Pulmonary artery endothelial cell (primary cell): ENCODE measurements around the gene ZWILCH. TPM values are rescaled to one million over a fixed set of nuclear protein-coding genes. Genes with fewer than 3 reads are reported as not detected.
"Not testable (repeated sequence)": the region's sequence is repeated elsewhere in the genome, so short reads cannot be mapped to it uniquely, and the experiment has no call there.

Experiments used
- DNase-seq: peaks from one replicate; pipeline ENCODE4 v3.0.0-alpha.2; 2011; ENCODE audit warnings: low read depth, low spot score
- total RNA-seq: library from RNA; depleted of rRNA; stranded (reverse); fragments of >200 nt; gene quantifications from 2 replicates; pipeline ENCODE4 v1.2.3, GENCODE V29; 2014

ZWILCH gene
- total RNA-seq, 1 donor from 2014 or later: 28.8 TPM

DNA sequence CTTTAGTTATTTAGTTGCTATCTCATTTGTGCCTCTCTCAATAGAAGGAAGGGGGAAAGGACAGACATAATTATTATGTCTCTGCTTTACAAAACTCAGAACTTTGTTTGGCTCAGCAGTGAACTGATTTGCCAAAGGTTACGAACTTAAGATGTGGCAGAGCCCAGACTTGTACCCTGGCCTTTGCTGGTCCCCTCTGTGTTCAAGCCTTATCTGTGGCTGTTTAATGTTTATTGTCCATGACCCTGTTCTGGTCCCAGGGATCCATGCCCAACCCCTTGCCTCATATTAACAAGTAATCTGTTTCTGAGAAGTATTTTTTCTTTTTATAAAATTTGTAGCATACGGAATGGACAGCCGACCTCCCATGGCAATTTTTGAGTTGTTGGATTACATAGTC is 18.2 kb upstream of the ZWILCH start:
- DNase-seq: no peak

DNA sequence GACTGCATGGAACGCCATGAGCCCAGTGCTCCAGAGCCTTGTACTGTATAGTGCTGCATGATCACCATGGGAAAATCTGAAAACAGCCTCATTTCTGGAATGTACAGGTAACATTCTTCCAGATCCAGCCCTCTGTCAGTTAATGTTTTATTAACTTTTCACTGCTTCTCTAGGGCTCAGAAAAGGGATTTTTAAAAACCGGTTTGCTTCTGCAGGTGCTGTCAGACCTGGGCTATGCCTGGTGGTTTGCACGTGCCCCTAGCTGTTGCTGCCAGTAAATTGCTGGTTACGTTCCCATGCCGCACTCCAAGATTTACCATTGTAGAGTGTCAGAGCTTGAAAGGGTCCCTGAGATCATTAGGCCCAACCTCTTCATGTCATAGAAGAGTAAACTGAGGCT is 16.6 kb upstream of the ZWILCH start:
- DNase-seq: no peak

DNA sequence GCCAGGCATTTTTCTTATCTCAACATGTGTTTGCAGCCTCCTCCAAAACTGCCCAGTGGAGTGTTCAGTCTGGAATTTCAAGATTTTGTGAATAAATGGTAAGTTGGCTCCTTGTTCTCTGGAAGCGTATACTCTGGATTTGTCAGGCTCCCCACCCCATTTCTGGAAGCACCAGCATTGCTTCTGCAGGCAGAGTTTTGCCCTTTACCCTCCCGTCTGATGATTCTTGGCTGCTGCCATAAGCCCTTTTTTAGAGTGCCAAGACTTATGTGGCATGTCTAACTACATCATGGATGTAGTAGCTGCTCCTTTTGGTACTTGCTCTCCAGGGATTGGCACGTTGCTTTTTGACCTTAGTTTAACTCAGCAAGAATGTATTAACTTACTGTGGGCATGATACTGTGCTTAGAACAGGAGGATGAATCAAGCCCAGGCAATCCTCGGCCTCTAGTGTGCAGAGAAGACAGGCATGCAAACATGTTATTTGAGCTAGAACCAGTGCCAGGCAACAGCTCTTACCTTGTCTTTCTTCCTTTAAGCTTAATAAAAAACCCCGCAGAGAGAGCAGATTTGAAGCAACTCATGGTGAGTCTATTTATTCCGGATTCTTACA is 15.8 kb upstream of the ZWILCH start:
- DNase-seq: no peak

DNA sequence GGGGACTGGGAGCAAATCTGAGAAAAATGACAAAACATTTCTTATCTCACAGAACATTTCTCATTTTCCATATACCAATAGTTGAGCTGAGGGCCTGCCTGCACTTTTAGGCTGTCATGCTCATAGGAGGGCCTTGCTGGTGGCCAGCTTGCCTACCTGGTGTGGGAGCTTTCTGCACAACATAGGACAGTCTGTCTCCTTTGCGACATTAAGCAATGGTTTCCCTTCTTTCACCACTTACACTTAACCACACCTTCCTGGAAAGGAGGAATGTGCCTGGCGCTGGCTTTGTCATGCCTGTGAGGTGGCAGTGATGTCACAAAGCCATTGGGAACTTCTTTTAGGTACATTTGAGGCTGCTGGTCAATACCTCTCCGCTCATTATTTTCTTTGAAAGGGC is 13.3 kb upstream of the ZWILCH start:
- DNase-seq: no peak

DNA sequence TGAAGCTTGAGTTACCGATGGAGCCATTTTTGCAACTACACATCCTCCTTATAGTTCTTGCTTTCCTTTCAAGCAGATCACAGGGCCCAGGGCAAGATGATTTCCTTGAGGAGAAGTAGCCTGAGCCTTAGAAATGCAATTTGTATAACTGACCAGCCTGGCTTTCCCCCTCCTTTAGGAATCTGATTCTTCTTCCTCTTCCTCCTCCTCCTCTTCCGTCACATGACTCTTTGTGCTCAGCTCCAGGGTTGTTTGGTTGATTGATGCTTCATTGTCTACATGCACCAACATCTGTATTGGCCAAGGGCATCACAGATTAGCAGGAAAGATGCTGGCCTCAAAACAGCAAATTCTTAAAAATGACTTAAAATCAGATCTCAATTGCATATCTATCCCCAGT is 10.9 kb upstream of the ZWILCH start:
- DNase-seq: no peak

DNA sequence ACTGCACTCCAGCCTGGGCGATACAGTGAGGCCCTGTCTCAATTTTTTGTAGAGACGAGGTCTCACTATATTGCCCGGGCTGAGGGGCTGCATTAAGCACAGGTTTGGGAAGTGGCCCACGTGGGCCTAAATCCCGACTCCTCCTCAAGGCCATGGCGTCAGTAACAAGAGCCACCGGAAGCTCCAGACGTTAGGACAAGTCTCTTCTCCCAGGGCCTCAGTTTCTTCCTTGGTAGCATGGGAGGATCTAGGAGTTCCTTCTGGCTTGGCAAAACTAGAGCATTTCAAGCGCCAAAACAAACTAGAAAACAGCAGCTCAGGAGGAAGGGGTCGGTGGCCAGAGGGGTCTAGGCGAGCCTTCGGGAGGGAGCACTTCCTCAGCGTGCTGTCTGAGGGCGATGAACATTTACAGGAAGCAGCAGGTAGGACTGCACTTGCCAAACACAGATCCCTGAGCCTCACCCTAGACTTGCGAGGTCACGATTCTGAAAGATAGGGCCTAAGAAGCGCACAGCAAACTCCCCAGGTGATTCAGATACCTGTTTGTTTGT is 8.1 kb upstream of the ZWILCH start:
- DNase-seq: no peak

DNA sequence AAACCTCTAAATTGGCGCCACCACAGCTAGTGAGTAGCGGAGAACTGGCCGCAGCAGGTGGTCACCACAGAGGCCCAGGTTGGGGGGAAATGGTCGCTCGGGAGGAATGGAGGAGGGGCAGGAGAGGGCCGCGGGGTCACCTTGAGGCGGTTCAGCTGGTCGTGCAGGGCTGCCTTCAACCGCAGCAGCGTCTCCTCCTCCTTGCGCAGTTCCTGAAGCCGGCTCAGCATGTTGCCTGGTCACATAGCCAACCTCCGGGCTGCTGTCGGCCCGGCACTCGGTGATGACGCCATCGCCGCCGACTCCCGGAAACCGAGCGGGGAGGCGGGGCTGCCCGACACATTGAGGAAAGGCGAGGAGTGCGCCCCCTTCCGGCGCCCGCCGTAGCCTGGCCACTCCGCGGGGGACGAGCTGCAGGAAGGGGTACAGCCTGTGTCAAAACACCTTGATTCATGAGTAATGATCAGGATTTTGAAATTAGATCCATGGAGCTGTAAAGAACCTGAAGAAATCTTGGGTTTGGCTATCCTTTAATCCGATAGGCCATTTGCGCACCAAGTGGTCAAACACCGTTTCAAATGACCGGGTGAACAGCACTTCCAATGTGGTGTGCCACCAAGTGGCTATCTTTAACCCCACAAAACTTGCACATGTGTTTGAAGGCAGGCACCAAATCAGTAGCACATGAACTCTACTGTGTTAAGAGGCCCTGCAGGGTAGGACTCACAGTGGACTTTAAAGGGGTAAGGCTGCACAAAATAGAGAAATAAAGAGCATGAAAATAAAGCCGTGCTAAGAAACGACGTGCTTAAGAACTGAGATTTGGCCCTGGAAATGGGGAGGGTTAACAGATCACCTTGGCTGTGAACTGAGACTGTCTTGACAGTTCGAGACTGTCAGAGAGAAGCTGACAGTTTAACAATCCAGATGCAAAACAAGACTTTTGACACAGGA is 7.3 kb upstream of the ZWILCH start, which contains the start of gene SNAPC5:
TSS of gene SNAPC5 (minus strand) at position 261 of the 954 bp plus-strand sequence. CDS start at position 230, 31 bp downstream.
- peak; percentile 78 for DNase-seq

DNA sequence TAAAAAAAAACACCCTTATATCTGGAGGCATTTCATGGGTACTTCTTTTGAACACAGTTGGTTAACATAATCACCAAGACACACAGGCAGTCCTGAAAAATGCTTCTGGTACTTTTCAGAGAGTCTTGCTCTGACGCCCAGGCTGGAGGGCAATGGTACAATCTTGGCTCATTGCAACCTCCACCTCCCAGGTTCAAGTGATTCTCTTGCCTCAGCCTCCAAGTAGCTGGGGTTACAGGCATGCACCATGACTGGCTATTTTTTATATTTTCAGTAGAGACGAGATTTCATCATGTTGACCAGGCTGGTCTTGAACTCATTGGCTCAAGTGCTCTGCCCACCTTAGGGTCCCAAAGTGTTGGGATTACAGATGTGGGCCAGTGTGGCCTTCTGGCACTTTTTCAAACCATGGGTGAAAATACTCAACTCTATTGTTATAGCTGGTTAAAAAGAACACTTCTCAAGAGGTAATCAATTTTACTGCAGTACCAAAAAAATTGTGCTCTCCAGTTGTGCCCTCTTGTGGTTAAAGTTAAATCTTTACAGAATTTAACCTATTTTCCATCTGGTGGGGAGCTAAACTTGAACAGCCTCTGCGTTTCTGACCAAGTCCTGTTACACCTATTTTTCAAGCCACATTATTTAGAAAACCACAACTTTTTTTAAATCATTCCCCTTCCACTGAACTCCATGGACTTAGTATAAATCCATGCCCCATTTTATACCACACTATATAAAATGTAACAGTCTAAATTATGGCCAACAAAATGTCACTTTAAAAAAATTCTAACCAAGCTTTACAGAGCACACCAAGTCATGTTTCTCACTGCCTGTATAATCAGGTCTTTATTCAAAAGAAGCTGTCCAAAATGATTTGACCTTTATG is 6.4 kb upstream of the ZWILCH start:
- DNase-seq: no peak

DNA sequence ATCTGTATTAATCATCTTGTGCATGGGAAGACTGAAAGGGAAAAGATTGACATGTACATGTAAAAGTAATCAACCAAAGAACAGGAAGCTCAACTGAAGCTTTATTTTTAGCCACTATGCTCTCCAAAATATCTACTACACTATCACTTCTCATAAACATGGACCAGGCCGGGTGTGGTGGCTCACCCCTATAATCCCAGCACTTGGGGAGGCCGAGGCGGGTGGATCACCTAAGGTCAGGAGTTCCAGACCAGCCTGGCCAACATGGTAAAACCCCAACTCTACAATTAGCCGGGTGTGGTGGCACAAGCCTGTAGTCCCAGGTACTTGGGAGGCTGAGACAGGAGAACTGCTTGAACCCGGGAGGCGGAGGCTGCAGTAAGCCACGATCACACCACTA is 4.8 kb upstream of the ZWILCH start:
- not testable (repeated sequence) for DNase-seq

DNA sequence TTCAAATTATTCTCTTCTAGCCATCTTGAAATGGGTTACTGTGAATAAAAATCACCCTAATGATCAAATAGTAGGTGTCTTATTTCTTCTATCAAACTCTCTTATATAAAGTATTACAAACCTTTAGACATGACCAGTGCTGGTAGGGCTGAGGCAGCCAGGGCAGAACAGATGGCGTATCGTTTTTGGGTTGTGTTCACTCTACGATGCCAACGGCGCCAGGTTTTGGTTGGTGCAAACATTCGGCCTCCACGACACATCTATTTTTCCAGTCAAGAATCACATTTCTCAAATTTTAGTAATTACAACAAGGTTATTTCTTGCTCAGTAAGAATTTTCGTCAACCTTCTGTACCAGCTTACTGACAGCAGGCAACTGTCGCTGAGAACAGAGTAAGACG is 2.6 kb upstream of the ZWILCH start:
- no peak for DNase-seq

DNA sequence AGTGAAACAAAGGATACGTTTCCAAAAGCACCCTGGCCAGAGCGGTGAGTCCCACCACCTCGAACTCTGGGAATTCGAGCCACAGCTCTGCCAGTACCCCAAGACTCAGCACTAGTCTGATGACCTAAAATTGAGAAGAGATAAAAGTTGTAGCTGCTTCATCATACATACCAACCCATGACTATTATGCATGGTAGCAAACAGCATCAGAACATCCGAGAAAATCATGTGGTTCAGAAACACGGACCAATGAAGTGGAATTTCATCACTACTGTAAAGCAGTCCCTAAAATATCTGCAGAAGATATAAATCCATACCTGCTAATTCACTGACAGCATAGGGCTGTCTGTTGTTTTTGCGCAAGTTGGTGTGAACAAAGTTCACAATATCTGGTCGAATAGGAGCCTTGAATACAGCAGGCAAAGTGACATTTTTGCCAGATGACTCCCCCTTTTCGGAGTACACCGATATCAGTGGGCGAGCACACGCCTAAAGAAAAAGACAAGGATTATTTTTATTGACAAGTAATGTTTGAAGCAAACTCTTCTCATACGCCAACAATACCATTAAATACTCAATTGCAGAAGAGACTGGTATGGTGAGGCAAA is 2.0 kb upstream of the ZWILCH start:
- not testable (repeated sequence) for DNase-seq

DNA sequence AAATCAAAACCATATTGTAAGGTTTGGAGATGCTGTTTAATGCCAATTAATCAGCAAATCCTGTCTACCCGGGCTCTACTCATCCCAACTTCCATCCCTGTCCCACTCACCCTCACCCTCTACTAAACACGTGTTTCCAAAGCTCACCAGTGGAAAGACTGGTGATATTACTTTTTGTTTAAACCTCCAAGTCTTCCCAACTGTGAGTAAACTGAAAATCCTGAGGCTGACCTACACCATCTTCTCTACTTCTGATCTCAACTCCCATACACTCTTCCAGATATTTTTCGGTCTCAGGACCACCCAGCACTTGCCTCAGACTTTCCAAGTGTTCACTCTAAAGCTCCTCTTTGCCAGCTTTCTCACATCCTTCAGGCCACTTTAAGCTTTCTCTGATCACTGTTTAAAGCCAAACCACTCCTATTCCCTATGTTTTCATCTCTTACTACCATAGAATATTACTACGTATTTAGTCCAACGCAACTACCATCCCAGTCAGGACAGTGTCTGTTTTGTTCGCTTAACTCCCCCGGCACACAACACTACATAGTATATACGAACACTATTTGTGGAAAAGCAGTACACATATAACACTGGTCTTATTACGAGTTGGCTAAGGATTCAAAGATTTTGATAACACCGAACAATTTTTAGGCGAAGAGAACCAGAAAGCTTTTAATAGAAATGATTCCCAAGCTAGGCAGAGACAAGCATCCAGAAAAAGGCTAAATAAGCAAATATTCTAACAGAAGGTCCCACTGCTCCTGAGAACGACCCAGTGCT is 1.2 kb upstream of the ZWILCH start:
- DNase-seq: no peak

DNA sequence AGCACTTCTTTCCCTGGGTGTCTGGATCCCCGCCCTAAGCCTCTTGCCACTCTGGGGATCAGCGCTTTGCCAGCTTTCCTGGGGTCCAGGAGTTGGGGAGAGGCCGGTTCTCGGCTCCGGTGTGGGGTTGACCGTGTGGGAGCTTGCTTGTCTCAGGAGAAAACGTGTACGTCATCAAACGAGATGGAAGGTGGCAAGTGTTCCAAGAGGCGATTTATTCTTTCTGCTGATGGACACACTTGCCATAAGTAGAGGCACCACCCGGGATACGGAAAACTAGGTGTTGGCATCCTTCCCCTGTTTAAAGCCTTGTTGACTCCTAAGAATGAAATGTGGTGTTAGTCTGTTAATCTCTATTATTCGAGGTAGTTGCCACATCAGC is 295 bp downstream of the ZWILCH start:
- DNase-seq: no peak

DNA sequence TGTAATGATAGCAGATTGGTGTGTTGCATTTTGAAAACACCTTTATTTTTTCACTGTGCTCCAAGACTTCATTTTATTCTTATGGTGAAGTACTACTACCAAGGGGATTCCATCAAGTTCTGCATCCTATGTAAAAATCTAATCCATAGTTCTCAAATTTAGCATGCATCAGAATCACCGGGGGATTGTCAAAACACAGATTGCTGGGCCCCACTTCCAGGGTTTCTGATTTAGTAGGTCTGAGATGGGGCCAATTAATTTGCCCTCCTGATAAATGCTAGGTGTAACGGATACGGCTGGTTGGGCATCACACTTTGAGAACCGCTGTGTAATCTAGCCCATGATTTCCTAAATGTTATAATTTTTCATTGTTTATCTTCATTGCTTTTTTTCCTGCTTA is 692 bp downstream of the ZWILCH start:
- DNase-seq: no peak

DNA sequence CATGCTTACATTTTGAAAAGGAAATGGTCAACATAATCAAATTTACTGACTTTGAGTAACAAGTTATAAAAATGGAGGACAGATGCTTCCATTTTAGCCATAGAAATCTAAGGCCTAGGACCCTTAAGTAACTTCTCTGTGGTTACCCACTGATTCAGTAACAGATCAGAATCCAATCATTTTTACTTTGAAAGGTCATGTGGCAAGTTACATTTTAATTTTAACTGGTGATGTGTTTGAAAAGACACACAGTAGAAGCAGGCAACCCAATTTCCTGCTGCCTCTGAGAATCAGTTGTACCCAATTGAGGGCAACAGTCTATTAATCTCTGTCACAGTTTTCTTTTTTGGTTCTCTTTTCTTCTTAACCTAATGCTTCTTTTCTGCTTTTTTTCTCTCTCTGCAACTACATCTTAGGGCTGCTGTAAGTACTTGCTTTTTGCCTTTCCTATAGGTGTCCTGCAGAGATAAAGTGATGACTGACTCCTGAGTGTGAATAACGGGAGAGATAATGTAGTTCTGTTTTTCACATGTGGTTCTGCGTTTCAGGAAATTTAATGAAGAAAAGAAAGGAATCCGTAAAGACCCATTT is 3.3 kb downstream of the ZWILCH start:
- DNase-seq: no peak

DNA sequence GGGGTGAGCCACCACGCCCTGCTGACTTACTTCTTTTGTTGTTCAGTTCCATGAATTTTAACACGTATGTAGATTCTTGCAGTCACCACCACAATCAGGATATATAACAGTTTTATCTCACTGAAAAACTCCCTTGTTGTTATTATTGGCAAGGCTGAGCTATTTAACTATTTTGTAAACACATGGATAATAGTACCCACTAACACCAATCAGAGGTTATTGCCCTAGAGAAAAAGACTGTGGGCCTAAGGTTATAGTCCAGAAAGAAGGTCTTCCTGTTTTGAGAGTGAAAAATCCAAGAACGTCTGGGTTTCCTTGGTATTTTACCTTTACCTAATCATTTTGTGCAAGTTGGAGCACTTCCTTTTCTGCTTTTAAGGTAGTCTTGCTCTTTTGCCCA is 9.5 kb downstream of the ZWILCH start:
- DNase-seq: no peak

DNA sequence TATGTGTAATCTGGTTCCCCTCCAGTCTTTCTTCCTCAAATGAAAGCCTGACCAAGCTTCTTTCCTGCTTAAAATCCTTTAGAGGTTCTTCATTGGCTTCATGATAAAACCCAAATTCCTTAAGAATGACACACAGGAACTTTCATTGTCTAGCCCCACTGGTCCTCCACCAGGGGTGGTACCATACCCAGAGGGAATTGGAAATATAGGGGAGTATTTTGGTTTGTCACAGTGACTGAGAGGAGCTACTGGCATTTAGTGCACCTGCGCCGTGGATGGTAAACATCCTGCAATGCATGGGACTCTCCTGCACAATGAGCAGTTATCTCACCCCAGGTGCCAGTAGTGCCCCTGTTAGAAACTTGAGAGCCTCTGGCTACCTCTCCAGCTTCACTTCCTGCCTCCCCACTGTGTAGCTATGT is 10.8 kb downstream of the ZWILCH start:
- no peak for DNase-seq

DNA sequence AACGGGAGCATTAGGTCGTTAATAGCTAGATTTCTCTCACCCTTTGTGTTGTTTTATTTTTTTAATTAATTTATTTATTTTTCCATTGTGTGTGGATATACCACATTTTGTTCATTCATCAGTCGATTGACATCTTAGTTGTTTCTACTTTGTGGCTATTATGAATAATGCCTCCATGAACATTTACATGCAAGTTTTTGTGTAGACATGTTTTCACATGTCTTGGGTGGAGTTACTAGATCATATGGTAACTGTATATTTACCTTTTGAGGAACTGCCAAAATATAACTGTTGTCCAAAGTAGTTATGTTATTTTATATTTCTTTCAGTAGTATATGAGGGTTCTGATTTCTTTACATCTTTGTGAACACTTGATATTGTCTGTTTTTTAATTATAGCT is 18.8 kb downstream of the ZWILCH start:
- no peak for DNase-seq

DNA sequence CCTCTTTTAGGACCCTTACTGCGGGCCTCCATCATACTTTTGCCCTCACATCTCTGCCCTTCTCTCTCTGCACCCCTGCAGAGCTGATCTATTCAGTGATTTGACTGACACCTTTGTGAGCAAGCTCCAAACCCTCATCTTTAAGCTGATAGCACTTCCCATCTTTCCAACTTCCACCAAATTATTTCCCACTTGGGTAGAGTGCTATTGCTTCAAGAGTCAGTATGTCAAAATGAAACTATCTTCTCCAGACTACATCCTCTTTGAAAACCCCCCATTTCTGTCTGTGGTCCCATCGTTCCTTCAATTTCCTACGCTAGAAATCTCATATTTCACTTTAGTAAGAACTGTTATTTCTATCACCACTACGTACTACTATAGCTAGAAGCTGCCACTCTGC is 19.7 kb downstream of the ZWILCH start:
- no peak for DNase-seq

DNA sequence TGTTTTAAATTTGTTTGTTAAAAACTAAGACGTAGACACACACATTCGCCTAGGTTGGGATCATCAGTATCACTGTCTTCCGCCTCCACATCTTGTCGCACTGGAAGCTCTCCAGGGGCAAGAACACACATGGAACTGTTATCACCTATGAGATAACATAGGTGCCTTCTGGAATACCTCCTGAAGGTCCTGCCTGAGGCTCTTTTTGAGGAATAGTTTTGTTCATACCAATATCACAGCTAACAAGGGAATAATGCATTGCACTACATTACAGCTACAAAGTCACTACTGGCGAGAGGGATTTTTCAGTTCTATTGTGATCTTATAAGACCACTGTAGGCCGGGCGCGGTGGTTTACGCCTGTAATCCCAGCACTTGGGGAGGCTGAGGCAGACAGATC is 29.9 kb downstream of the ZWILCH start:
- DNase-seq: no peak
